ENCODE measurements around the gene PRKCA.
"Not testable (repeated sequence)": the region's sequence is repeated elsewhere in the genome, so short reads cannot be mapped to it uniquely, and the experiment has no call there.

PRKCA gene

GRCh38 chr17:66395961-66396360 lies 93.5 kb downstream of the PRKCA start:
- DNase-seq = no peak

- no peak for DNase-seq
These were observed 95.1 kb downstream of the PRKCA start for GRCh38 chr17:66397486-66397885.

GRCh38 chr17:66398059-66398458 lies 95.6 kb downstream of the PRKCA start:
- DNase-seq = no peak

- no peak for DNase-seq
These were observed 96.2 kb downstream of the PRKCA start for GRCh38 chr17:66398617-66399016.

- DNase-seq = no peak
These were observed 97.0 kb downstream of the PRKCA start for GRCh38 chr17:66399441-66399840.

- DNase-seq = not testable (repeated sequence)
These were observed 97.8 kb downstream of the PRKCA start for GRCh38 chr17:66400041-66400688.

- DNase-seq = no peak
These were observed 98.3 kb downstream of the PRKCA start for GRCh38 chr17:66400698-66401097.

- DNase-seq = no peak
These were observed 99.0 kb downstream of the PRKCA start for GRCh38 chr17:66401364-66401763.

- no peak for DNase-seq
These were observed 101.6 kb downstream of the PRKCA start for GRCh38 chr17:66403846-66404556.

- DNase-seq = peak; percentile 64
These were observed 103.6 kb downstream of the PRKCA start for GRCh38 chr17:66405836-66406677.

- DNase-seq = no peak
These were observed 104.6 kb downstream of the PRKCA start for GRCh38 chr17:66406701-66407644.

GRCh38 chr17:66407864-66408263 lies 105.5 kb downstream of the PRKCA start:
- no peak for DNase-seq

GRCh38 chr17:66411520-66411919 lies 109.1 kb downstream of the PRKCA start:
- no peak for DNase-seq

GRCh38 chr17:66412857-66413558 lies 110.6 kb downstream of the PRKCA start:
- DNase-seq = no peak

- no peak for DNase-seq
These were observed 111.4 kb downstream of the PRKCA start for GRCh38 chr17:66413559-66414520.

- DNase-seq = no peak
These were observed 112.3 kb downstream of the PRKCA start for GRCh38 chr17:66414561-66415175.

- no peak for DNase-seq
These were observed 113.2 kb downstream of the PRKCA start for GRCh38 chr17:66415366-66416206.

- no peak for DNase-seq
These were observed 114.0 kb downstream of the PRKCA start for GRCh38 chr17:66416207-66416940.

Data from right forelimb (tissue), 1 donor.